ENCODE data around the gene LDLRAD4. TPM values are rescaled to one million over a fixed set of nuclear protein-coding genes. Genes with fewer than 3 reads are reported as not detected.

Gene LDLRAD4
- total RNA-seq, 1 experiment from 2014 or later = 3.6 TPM

- POLR2A ChIA-PET (ENCODE audit: low non-redundant PET) = no interaction called here
- no TSS peak for BruUV-seq (replicated peaks)
- intact Hi-C loops (cut with micrococcal nuclease; ENCODE audit: unreplicated experiment) = no loop called here
Observed at GRCh38 chr18:13564579-13564978, 346.0 kb downstream of the LDLRAD4 start.

GRCh38 chr18:13565228-13565627 lies 346.7 kb downstream of the LDLRAD4 start:
- no peak for TF ChIP-seq CTCF (conservative IDR thresholded peaks at IDR 0.05; ENCODE audit: low read depth, low read length)
- TF ChIP-seq EZH2 (IDR thresholded peaks at IDR 0.05; ENCODE audit: borderline replicate concordance, low read depth, low read length, poor library complexity, severe bottlenecking) = no peak
- ChIA-PET CTCF (no interaction called here), POLR2A (ENCODE audit: low non-redundant PET) (no interaction called here)
- no TSS peak for BruUV-seq (replicated peaks)
- H3K4me1 ChIP-seq (ENCODE audit: insufficient read depth, low read length, poor library complexity, severe bottlenecking) = no peaks in the 10 kb centered on the region
- DNase-seq (ENCODE audit: low spot score) = no peak
- intact Hi-C loops (cut with micrococcal nuclease; ENCODE audit: unreplicated experiment) = no loop called here
- H3K4me3 ChIP-seq (ENCODE audit: low read depth, low read length, poor library complexity, severe bottlenecking) = no peak overlapping the region
- H3K36me3 ChIP-seq (ENCODE audit: insufficient read depth, low read length, poor library complexity, severe bottlenecking) = no peaks in the 10 kb centered on the region
- no peak overlapping the region for H3K27ac ChIP-seq (ENCODE audit: low read depth, low read length, poor library complexity, severe bottlenecking)
- H3K9me3 ChIP-seq (ENCODE audit: low read depth, low read length, poor library complexity, severe bottlenecking) = no peaks in the 10 kb centered on the region
- no peaks in the 10 kb centered on the region for H3K27me3 ChIP-seq (replicated peaks; ENCODE audit: insufficient read depth, low read depth, low read length, poor library complexity)

More at GRCh38 chr18:13564579-13564978, 346.0 kb downstream of the LDLRAD4 start:
- Histone ChIP-seq H3K27me3 (replicated peaks; ENCODE audit: insufficient read depth, low read depth, low read length, poor library complexity) (no peaks in the 10 kb centered on the region), H3K4me3 (ENCODE audit: low read depth, low read length, poor library complexity, severe bottlenecking) (no peak overlapping the region), H3K36me3 (ENCODE audit: insufficient read depth, low read length, poor library complexity, severe bottlenecking) (no peaks in the 10 kb centered on the region), H3K9me3 (ENCODE audit: low read depth, low read length, poor library complexity, severe bottlenecking) (no peaks in the 10 kb centered on the region), H3K4me1 (ENCODE audit: insufficient read depth, low read length, poor library complexity, severe bottlenecking) (no peaks in the 10 kb centered on the region), H3K27ac (ENCODE audit: low read depth, low read length, poor library complexity, severe bottlenecking) (no peak overlapping the region)
- TF ChIP-seq CTCF (conservative IDR thresholded peaks at IDR 0.05; ENCODE audit: low read depth, low read length) (no peak), EZH2 (IDR thresholded peaks at IDR 0.05; ENCODE audit: borderline replicate concordance, low read depth, low read length, poor library complexity, severe bottlenecking) (no peak)
- no peak for DNase-seq (ENCODE audit: low spot score)
- CTCF ChIA-PET = no interaction called here

DNA sequence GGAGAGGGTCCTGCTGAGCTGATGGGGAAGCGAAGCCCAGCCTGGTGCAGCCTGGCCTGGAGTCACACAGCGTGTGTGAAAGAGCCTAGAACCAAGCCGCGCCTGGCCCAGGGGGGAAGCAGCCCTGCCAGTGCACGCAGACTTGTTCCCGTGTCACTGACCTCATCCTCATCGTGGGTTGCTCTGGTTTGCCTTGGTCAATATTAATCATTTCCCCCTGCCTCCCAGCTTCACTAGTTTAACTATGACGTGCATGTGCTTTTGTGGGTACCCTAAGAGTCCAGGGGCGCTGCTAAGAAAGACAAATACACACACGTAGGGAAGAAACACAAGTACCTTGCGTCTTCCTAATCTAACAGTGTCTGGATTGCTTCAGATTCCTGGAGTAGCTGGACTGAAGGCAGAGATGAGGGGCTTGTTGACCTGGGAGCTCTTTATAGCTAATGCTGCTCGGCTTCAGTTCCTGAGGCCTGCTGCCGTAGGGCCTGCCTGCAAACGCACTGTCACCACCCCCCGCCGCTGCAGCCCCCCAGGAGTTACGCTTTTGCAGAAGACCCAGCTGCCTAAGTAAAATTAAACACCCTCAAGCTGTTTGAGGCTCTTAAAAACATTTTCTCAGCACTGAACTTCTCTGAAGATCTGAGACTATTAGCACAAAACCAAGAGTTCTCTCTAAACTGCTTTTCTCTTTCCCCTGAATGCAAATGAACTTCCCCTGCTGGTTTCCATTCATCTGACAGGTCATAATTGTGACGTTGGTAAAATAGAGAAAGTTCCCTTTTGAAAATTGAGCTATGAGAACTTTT lies 348.6 kb downstream of the LDLRAD4 start:
- BruUV-seq (replicated peaks) = no TSS peak
- intact Hi-C loops (cut with micrococcal nuclease; ENCODE audit: unreplicated experiment) = no loop called here
- ChIA-PET CTCF (no interaction called here), POLR2A (ENCODE audit: low non-redundant PET) (no interaction called here)
- Histone ChIP-seq H3K36me3 (ENCODE audit: insufficient read depth, low read length, poor library complexity, severe bottlenecking) (no peaks in the 10 kb centered on the region), H3K4me1 (ENCODE audit: insufficient read depth, low read length, poor library complexity, severe bottlenecking) (no peaks in the 10 kb centered on the region), H3K27ac (ENCODE audit: low read depth, low read length, poor library complexity, severe bottlenecking) (no peak overlapping the region), H3K4me3 (ENCODE audit: low read depth, low read length, poor library complexity, severe bottlenecking) (no peak overlapping the region), H3K9me3 (ENCODE audit: low read depth, low read length, poor library complexity, severe bottlenecking) (no peaks in the 10 kb centered on the region), H3K27me3 (replicated peaks; ENCODE audit: insufficient read depth, low read depth, low read length, poor library complexity) (no peaks in the 10 kb centered on the region)
- no peak for TF ChIP-seq CTCF (conservative IDR thresholded peaks at IDR 0.05; ENCODE audit: low read depth, low read length)
- TF ChIP-seq EZH2 (IDR thresholded peaks at IDR 0.05; ENCODE audit: borderline replicate concordance, low read depth, low read length, poor library complexity, severe bottlenecking) = no peak
- no peak for DNase-seq (ENCODE audit: low spot score)

Measured in A673 (cell line).